ENCODE results near the gene C6orf136.

Gene C6orf136

GRCh38 chr6:30615958-30616810 lies 30.7 kb upstream of the C6orf136 start:
- no peak for DNase-seq (ENCODE audit: low spot score)

DNA sequence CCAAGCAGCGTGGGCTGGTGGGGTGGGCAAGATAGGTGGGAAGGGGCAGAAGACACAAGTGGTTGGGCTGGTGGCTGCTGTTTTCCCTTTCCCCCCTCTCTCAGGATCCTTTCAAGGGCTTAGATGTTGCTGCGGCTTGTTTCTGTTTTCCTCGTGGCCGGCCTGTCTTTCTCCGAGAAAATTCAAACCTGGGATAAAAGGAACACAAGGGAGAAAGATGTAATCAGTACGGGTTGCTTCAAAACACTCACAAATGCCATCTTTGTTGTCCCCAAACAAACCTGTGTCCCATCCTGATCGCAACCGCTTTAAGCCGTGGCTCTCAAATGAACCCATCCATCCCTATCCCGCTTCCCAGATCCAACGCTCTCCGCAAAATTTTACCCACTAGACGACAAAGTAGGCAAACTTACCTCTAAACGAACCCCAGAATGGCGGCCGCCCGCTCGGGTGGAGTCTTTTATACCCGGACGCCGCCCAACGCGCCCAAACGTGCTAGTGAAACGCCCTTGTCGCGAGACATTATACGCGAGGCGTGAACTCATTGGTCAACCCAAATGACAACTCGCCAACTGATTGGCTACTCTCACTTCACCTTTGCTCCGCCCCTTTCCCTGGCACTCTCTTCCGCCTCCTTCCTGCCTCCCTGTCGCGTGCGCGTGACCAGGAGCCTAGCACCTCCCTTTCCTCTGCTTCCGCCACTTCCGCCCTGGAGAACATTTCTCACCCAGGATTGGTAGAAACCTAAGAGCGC lies 29.9 kb upstream of the C6orf136 start, which contains the start of gene PPP1R10:
Gene PPP1R10, minus strand, starts transcription at position 433 of the 754 bp plus-strand sequence. CDS start 7,299 bp downstream, outside the sequence.
- DNase-seq (ENCODE audit: low spot score) = peak; percentile 88

GRCh38 chr6:30617565-30618269 lies 29.2 kb upstream of the C6orf136 start, which contains the start of gene MRPS18B:
MRPS18B (plus strand) TSS chr6:30617840; CDS start chr6:30617866, 26 bp downstream.
- DNase-seq (ENCODE audit: low spot score) = peak; percentile 88

GRCh38 chr6:30618270-30618797 lies 28.6 kb upstream of the C6orf136 start:
- DNase-seq (ENCODE audit: low spot score) = no peak

- DNase-seq (ENCODE audit: low spot score) = no peak
Observed at GRCh38 chr6:30619561-30619960, 27.4 kb upstream of the C6orf136 start.

- no peak for DNase-seq (ENCODE audit: low spot score)
Observed at GRCh38 chr6:30625511-30625910, 21.4 kb upstream of the C6orf136 start.

- DNase-seq (ENCODE audit: low spot score) = peak; percentile 94
Observed at GRCh38 chr6:30626484-30627366, 20.2 kb upstream of the C6orf136 start, which contains the start of gene ATAT1. ATAT1 (plus strand) TSS chr6:30626874.

GRCh38 chr6:30635834-30636233 lies 11.1 kb upstream of the C6orf136 start:
- DNase-seq (ENCODE audit: low spot score) = no peak

DNA sequence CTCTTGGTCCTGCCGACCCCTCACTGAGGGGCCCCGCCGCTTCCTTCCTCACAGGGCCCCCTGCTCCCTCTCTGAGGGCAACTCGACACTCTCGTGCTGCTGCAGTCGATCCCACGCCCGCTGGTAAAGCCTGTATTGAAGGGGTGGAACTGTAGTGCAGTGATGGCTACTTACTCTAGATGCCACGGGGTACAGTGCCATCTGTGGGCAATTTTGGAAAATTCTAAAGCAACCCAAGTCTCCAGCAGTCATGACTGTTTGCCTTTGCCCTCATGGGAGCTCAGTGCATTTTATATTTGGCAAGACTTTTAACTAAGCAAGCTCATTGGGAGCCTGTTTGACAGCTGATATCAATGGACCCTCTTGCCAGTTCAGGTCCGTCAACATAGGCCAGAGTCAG lies 6.5 kb upstream of the C6orf136 start:
- DNase-seq (ENCODE audit: low spot score) = no peak

DNA sequence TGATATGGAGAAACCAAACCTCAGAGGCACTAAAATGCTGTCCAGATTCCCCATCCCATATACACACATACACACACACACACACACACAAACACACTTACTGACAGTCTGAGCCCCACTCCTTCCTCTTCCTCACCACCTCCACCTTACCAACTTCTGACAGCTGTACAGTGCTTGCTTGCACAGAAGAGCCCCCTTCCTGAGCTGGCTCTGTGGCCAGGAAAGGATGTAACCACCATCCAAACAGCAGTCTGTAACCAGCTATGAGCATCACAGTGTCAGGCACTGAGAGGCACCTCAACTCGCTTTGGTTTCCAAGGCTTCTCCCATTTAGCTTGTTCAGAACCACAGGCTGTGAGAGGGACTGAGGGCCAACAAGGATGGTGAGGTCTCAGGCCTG lies 5.9 kb upstream of the C6orf136 start:
- DNase-seq (ENCODE audit: low spot score) = no peak

- no peak for DNase-seq (ENCODE audit: low spot score)
Observed at GRCh38 chr6:30643656-30644055, 3.3 kb upstream of the C6orf136 start.

GRCh38 chr6:30644769-30645168 lies 2.2 kb upstream of the C6orf136 start:
- no peak for DNase-seq (ENCODE audit: low spot score)

DNA sequence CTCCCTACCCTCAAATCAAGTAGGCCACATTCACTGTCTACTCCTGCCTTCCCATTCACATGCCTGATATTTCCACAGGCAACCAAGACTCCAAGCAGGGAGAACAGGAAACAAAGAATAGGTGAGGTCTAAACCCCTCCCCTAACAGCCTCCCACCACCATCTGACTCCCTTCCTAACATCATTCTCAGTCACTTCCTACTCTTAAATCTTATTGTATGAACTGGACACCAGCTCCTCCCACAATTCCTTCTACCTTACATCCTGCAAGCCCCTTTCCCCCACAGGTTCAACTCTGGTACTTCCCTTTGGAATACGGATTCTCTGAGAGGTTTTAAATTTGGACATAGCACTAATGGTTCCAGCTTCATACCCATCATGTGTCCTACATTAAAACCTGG lies 944 bp upstream of the C6orf136 start:
- DNase-seq (ENCODE audit: low spot score) = no peak

DNA sequence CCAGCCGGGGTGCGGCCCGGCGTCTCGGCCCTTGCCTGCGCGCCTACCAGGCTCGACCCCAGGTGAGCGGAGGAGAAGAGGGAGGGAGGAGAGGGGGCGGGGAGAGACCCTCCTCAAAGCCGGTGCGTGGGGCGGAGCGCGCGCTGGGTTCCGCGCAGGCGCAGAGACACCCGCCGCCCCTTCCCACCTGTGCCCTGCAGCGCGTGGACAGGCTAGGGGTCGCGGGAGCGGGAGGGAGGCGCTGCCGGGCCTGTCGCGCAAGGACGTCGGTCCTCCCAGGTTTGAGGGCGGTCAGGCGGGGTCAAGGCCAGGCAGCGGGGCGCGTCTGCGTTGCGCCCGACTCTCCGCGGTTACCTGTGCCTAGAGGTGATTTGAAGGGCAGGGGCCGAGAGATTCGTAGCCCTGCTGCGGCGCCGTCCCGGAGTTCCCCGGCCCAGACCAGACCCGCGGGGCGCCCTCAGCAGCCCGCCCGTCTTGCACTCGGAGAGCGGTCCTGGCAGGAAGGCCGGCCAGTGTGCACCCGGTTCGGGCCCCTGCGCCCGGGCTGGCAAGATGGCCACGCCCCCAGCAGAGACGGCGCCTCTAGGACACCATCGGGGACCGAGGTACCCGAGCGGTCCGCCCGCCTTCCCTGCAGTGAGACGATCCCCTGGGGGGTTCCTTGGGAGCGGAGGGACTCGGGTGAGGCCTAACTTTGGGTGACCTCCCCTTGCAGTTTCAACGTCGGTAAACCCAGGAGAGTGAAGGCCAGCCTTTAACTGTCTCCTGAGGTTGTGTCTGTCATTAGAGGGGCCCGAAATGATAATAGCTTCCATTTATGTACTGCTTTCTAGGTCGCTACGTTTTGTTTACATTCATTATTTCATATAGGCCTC lies 546 bp downstream of the C6orf136 start:
- peak; percentile 94 for DNase-seq (ENCODE audit: low spot score)

GRCh38 chr6:30651143-30651542 lies 4.2 kb downstream of the C6orf136 start:
- no peak for DNase-seq (ENCODE audit: low spot score)

DNA sequence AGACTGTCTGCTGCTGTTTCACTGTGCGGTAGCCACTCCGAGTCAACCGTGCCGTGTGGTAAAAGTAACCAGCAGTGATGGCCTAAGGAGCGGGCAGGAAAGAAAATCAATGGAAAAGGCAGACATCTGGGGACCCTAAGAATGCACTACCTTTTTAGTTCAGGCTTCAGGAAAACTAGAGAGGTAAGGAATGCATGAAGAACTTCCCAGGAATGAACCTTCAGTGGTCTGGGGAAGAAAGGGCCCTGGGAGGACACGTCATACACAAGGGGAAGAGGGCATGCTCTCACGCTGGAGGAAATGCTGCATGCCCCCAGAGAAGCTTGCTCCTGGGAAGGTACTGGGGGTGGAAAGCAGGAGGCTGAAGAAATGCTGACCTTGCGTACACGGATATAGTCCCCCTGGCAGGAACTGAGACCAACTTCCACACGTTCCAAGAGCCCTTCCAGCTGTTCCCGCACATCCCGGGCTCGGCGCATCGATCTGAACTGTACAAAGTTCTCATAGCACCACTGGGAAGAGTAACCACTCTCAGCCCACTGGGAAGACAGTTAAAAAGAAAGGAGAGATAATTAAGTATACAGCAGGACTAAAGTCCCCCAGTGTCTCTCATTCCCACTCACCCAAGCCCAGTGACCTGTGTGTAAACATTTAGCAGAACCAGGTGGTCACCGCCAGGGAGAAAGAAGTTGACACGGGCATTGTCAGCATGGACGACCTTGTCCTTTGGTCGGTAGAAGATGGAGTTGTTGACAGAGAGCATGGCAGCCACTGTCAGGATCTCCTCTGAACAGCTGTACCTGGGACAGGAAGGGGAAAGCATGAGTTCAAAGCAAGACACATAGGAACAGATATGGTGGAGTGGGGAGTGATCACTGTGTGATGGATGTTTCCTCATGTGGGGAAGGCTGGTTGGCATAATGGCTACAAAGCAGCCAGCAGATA lies 8.1 kb downstream of the C6orf136 start:
- no peak for DNase-seq (ENCODE audit: low spot score)

GRCh38 chr6:30655743-30656094 lies 8.8 kb downstream of the C6orf136 start:
- no peak for DNase-seq (ENCODE audit: low spot score)

DNA sequence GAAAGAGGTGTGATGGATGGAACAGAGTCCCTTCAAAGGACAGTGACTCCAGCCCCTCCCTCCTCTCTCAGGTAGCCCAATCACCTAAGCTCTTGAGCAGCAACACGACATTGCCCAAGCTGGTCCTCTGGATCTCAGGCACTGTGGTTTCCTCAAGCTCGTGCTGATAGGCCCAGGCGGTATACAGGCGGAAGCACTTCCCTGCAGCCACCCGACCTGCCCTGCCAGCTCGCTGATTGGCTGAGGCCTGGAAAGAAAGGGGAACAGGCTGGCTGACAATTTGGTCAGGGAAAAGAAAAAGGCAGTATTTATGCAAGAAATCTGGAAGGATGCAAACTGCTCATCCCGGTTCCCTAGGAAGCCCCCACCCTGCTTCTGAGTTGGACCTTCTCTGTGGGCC lies 9.6 kb downstream of the C6orf136 start:
- DNase-seq (ENCODE audit: low spot score) = no peak

- DNase-seq (ENCODE audit: low spot score) = no peak
Observed at GRCh38 chr6:30657454-30657853, 10.5 kb downstream of the C6orf136 start.

All from D341Med (cell line).